T-helper 1 cell treated with Interleukin-12 subunit alpha and Interleukin-12 subunit beta and Interleukin-4 antibody, amounts not matched to agents 30 ng/mL and 1 ng/mL, for 36 hours (primary cell): ENCODE data around the gene C1R. TPM values are rescaled to one million over a fixed set of nuclear protein-coding genes. Genes with fewer than 3 reads are reported as not detected.

Experiments used
- intact Hi-C: fragments of 100-400 bp; cut with micrococcal nuclease; formaldehyde crosslinking; loops from one replicate; pipeline ENCODE4 v1.15.1; 2024
- total RNA-seq: library from RNA; stranded (reverse); gene quantifications from 2 replicates; pipeline ENCODE4 v1.2.3, GENCODE V29; 2022

The C1R gene
- total RNA-seq, 1 donor from 2014 or later = 3.3 TPM

DNA sequence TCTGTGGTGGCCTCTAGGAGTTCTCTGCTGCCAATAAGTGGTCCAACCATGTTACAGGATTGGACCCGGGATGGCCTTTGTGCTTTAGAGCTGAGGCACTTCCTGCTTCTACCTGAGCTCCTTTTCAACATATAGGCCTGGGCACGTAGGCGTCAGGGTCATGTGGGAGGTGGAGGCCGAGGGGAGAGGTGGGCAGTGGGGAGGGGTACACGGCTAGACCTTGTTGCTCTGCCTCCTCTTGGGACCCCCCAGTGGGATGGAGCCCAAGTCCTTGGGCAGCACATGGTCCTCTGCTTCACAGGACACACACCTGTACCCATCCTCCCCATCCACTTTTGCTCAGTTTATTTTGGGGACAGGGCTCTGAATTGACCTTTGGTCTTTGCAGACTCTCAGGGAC, 29.1 kb upstream of the C1R start:
- intact Hi-C loops = no loop called here

DNA sequence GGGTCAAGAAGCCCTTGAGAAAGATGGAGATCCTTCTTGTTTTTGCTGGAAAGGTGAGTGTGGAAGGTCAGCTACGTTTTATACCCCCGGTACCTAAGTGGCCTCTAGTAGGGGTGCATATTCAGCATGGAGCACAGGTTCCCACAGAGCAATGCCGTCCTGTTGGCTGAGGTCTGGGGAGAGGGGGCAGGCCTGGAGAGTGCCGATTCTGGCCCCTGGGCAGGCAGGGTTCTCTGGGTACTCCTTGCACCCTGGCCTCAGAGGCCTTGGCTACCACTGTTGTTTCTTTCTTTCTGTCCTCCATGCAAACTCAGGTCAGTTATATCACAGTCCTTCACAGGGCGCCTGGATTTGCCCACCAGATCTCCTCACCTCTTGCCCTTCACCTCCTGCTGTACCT, 27.9 kb upstream of the C1R start:
- intact Hi-C loops = no loop called here

DNA sequence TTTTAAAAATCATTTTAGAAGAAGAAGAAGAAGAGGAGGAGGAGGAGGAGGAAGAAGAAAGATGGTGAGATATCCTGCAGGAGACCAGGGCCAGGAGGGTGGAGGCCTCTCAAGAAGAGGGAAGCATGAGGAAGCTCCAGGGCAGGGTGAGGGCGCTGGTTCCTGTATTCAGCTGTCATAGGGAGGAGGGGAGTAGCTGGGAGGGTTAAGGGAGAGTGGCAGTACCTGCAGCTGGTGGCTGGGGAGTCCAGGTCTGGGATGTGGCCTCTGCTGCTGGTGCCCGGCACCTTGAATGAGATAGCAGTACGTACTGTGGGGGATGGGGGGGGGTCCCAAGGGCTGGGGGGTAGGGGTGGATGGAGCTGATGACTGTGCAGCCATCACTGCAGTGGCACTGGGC, 26.6 kb upstream of the C1R start:
- intact Hi-C loops = no loop called here

DNA sequence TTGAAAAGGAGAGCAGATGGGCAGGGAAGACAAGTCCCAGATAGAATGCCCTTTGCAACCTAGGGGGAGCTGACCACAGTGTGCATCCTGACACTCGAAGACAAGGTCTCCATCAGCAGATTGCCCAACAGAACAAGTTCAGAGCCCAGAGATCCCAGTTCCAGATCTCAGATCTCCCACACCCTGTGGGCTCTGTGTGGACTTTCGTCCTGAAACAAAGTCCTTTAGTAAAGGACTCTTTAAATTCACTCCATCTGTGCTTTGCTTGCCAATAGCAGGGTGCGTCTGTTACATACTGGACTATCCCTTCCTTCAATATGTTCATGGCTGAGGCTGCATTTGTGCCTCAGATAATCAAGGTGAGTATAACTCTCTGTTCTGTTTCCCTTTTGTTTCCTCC, 25.4 kb upstream of the C1R start:
- intact Hi-C loops = no loop called here

DNA sequence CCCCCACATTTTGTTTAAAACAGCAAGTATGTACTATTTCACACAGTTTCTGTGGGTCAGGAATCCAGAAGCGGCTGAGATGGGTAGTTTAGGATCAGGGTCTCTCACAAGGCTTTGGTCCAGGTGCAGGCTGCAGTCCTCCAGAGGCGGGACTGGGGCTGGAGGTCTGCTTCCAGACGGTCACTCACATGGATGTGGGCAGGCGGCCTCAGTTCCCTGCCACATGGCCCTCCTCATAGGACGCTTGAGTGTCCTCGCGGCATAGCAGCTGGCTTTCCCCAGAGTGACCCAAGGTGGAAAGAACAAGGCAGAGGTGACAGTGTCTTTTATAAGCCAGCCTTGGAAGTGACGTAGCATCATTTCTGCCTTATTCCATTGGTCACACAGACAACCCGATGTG, 24.7 kb upstream of the C1R start:
- intact Hi-C loops = no loop called here

DNA sequence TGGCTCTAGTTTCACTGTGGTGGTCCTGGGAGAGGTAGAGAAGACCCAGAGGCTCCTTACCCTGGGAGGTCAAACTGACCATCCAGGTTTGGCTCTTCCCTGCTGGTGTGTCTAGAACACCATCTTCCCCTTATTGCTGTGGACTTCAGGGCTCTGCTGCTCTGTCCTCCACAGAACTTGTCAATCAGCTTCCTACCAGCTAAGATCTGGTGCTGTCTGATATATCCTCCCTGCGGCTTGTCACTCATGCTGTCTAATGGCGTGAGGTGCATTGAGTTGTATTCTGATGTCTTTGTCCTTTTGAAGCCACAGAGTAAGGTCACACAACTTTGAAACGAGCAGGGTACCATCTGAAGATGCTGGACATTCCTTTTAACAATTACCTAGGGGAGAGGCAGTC, 24.0 kb upstream of the C1R start:
- intact Hi-C loops = no loop called here

DNA sequence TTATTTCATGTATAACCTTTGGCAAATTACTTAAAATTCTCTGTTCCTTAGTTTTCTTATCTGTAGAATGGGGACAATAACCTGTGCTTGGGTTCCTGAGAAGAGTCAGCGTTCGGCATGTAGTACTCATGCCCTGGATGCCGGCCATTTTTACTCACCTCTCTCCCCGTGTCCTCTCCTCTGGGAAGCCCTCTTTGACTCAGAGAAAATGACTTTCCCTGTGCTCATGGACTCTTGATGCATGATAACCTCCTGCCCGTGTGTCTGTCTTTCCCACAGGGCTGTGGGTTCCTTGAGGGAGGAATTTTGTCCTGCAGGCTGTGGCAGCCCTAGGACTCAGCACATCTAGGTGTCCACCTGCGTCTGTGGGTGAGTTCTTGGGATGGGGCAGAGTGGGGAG, 22.6 kb upstream of the C1R start:
- intact Hi-C loops = no loop called here

DNA sequence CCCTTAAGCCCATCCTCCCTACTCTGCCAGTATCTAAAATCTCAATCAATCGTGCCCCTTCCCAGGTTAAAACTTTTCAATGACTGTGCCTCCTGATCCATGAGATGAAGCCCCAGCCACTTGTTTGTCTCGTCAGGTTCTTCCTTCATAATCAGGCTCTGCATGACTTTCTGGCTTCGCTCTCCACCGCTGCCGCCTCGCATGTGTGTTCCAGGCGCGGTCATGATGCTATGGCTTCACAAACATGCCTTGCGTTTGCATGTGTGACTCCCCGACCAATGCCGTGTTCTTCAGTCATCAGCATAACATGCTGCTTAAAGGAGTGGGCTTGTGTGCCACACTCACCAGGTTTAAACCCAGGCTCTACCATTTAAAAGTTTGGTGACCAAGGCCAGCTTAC, 21.8 kb upstream of the C1R start:
- intact Hi-C loops = no loop called here

DNA sequence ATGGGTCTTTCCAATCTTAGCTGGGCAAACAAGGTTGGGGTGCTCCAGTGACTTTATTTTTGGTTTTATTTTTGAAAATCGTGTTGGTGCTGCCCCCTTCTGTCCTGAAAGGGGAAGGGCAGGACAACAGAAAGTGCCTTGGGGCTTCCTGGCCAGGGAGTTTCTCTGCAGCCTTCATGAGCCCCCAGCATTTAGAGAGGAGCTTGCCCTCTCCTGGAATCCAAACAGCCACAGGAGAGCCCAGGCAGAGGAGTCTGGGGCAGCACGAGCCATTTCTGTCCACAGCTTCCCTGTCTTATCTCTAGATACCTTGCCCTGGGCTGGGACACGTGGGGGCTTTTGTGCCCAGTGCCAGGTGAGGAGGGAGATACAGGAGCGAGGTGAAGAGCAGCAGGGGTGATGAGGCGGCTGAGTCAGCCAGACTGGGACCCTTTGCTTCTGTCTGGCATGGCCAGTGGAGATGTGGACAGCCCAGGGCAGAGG, 21.2 kb upstream of the C1R start:
- intact Hi-C loops = loop anchor here (1.0 kb wide), 8 partner anchors 17 to 261 kb away; partner anchors contain the start of genes C12orf57, CLSTN3, EMG1 and LPCAT3

DNA sequence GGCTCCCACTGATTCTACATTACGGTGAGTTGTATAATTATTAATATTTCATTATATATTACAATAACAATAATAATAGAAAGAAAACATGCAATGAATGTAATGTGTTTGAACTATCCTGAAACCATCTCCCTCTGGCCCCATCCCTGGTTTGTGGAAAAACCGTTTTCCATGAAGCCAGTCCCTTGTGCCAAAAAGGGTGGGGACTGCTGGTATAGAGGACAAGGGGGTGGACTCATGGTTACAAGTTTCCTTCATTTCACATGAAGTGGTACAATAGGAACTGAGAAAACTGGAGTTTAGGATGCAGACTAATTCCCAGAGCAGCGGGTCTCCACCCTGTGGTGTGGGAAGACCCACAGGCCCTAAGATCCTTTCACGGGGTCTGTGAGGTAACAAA, 19.8 kb upstream of the C1R start:
- intact Hi-C loops = no loop called here

DNA sequence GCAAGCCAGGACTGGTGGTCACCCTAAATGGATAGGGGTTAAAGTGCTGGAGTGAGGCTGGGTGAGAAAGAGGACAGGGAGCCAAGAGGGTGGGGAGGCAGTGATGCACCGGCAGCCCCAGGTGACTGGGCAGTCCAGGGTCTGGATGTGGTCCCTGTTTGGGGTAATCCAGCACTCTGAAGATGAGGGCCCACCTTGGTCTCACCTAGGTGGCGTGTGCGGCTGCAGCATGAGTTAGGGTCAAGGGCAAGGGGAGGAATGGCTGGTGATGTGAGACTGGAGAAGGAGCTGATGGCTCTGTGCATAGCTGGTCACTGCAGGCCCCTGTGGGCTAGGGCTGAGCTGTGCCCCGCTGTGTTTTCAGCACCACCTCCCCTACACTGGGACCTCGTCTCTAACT, 18.4 kb upstream of the C1R start:
- intact Hi-C loops = no loop called here

DNA sequence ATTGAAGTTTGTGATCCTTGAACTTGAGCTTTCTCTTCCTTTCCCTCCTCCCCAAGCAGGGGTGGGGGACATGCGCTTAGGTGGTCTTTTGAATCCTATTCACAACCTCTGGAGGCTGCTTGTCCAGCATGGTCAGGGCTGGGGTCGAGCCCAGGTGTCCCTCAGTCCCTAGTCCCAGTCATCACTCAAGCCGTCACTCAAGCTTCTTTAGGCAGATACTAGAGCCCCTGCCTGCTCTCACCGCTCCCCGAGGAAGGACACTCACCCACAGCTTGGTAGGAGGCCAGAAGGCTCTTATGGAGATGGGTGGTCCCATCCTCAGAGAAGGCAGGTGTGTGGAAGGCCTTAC, 17.3 kb upstream of the C1R start:
- intact Hi-C loops = loop anchor here (1.0 to 5.0 kb wide), 6 partner anchors 17 to 502 kb away; partner anchors contain the start of genes C12orf57, C1R, CHD4 and CLSTN3

DNA sequence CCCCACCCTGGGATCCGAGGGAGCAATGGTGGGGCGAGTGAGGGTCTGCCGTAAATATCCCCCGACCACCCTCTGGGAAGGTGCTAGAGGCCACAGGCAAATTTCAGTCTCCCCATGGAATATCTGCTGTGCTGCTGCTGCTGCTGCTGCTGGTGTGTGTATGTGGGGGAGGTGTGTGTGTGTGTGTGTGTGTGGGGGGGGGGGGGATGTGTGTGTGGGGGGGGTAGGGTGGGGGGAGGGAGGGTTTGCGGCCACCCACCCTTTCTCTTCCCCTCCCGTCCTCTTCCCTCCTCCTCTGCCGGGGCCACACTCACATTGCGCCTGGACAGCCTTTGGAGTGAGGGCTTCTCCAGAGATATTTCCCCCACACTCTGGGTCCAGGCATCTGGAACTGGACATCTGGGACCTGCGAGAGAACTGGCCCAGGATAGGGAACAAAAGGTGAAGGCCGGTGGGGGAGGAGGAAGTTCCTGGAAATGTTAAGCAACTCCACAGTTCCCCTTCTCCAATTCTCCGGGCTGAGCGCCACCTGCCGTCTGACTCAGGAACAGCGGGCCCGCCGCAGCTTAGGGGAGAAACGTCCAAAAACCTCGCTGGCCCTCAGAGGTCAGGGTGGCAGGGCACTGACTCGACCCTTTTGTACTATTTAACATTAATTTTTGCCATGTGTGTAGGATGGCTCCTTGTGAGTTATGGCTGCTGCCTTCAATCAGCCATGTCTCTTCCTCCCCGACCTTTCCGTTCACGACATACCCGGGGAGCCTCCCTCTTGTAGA, 16.7 kb upstream of the C1R start, which contains the start of gene C1RL:
TSS of gene C1RL (minus strand) at position 419 of the 776 bp plus-strand sequence. CDS start at position 385, 34 bp downstream.
- intact Hi-C loops = loop anchor here (1.0 to 5.0 kb wide), 10 partner anchors 17 to 502 kb away; partner anchors contain the start of genes C12orf57, C1R, CHD4 and CLSTN3

DNA sequence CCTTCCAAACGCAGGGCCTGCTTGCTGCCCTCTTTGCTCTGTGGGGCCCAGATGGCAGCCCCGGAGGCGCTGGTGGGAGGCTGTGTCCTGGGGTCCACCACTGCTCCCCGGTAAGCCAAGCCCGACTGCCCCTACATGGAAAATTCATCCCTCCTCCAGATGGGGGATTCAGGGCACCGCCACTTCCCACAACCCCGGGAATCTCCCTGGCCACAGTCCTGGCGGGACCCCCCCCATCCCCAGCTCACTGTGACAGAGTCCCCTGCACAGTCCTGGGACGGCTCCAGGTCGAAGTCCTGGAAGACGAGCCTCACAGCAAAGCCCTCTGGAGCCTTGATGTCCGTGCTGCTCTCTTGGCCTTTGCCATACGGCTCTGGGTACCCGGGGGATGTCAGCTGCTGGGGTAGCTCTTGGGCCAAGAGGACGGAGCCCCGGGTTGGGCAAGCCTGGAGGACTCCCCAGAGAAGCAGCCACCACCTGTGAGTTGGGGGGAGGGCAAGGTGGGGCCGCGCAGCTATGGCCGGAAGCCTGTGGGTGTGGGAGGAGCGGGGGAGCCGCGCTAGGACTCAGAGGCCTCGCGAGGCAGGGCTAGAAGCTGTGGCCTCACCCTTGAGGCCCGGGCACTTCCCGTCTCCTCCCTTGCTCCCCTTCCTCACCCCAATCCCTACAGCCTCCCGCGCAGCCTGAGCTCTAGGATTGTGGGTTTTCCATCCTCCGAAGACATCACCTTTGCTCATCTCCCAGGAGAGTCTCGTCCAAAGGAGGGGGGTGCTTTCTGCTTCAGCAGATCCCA, 16.0 kb upstream of the C1R start:
- intact Hi-C loops = loop anchor here (1.0 to 5.0 kb wide), 5 partner anchors 80 to 501 kb away; partner anchors contain the start of genes CHD4, EMG1 and PHB2

DNA sequence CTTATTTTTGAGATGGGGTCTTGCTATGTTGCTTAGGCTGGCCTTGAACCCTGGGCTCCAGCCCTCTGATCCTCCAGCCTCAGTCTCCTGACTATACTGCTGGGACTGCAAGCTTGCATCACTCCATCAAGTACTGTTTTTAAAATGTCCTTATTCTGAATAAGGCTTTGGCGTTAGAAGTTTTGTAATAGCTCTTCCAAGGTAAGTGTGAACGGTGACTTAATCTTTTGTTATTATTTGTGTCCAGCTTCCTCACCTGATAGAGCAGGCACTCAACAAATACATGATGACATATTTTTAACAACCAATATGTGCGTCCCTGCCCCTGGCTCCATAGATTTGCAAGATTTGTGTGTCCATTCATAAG, 15.4 kb upstream of the C1R start:
- intact Hi-C loops = loop anchor here (1.0 to 5.0 kb wide), 5 partner anchors 81 to 500 kb away; partner anchors contain the start of genes CHD4, EMG1 and PHB2

DNA sequence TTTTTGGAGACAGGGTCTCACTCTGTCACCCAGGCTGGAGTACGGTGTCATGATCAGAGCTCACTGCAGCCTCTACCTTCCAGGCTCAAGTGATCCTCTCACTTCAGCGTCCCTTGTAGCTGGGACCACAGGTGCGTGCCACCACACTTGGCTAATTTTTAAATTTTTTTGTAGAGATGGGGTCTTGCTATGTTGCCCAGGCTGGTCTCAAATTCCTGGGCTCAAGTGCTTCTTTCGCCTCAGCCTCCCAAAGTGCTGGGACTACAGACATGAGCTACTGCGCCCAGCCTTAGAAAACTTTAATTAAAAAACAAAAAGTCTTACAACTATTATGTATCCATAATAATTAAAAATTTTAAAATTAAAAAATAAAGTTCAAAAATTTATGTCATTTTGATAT, 14.9 kb upstream of the C1R start:
- intact Hi-C loops = loop anchor here (5.0 kb wide), 1 partner anchor 500 kb away; the partner anchor contains the start of gene CHD4

DNA sequence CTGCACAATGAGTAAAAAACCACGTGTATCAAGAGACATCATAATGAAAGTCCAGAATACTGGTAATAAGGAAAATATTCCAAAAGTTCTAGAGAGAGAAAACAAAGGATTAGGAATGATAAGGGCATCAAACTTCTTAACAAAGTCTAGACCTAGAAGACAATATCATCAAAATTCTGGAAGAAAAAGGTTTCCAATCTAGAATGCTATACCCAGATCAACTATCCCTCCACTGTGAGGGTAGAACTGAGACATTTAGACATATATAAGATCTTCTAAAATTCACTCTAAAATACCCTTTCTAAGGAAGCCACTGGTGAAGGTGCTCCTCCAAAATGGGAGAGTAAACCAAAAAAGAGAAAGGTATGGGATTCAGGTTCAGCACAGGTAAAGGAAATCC, 13.8 kb upstream of the C1R start:
- intact Hi-C loops = loop anchor here (5.0 kb wide), 1 partner anchor 499 kb away; the partner anchor contains the start of gene CHD4

DNA sequence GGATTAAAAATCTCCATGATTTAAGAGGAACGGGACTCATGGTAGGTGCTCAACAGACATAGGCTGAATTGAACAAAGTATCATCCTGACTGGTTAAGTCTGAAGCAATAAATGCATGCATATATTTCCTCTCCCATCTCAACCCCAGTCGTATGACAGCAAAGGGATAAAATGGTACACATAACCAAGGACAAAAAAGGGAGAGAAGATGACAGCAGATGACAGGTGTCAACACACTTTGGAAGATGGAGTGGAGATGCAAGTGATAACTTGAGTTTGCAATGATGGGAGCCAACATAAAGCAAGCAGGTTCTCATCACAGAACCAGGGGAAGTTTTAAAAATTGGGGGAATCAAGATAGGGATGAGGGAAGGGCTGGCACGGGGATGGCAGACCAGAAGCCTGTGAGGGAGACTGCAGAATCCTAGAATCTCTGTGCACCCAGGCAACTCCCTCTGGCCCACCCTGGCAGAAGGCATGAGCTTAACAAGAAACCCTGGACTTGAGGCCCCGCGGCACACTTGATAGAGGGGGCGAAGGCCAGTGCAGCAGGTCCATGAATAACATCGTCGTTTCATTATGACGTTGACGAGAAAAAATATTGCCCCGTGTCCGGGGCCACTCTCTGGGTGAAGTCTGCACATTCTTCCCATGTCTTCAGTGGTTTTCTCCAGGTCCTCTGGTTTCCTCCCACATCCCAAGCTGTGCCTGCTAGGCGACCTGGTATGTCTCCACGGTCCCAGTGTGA, 11.8 kb upstream of the C1R start:
- intact Hi-C loops = no loop called here

DNA sequence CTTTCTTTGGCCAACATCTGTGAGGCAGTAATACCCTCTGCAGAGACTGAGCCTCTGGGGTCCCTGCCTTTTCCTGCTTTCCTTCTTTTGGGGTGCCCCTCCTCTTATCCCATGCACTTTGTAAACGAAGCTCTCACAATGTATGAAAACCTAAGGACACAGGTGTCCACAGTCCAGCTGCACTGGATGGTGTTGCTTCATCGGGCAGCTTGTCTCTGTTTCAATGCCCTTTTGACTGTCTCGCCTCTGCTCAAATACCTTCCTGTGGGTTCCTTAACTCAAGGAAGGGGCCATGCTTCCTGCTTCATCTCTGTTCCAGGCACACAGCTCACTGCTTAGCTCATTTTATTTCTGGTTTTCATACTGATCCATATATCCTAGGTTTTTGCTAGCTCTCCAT, 10.3 kb upstream of the C1R start:
- intact Hi-C loops = no loop called here

DNA sequence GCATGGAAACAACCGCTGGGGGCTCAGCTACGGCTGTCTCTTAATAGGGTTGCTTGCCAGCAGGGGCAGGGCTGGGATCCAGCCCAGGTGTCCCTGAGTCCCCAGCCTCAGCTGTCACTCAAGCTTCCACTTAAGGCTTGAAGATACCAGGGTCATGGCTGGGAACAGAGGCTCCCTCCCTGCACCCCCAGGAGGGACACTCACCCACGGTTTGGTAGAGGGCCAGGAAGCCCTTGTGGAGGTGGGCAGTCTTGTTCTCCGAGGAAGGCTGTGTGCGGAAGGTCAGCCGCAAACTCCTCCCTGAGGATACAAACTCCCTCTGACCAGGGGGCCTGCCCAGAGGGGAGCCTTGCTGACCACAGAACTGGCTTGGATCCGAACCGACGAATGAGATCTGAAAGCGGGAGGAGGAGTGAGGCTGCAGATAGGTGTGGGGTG, 9.5 kb upstream of the C1R start:
- intact Hi-C loops = no loop called here

DNA sequence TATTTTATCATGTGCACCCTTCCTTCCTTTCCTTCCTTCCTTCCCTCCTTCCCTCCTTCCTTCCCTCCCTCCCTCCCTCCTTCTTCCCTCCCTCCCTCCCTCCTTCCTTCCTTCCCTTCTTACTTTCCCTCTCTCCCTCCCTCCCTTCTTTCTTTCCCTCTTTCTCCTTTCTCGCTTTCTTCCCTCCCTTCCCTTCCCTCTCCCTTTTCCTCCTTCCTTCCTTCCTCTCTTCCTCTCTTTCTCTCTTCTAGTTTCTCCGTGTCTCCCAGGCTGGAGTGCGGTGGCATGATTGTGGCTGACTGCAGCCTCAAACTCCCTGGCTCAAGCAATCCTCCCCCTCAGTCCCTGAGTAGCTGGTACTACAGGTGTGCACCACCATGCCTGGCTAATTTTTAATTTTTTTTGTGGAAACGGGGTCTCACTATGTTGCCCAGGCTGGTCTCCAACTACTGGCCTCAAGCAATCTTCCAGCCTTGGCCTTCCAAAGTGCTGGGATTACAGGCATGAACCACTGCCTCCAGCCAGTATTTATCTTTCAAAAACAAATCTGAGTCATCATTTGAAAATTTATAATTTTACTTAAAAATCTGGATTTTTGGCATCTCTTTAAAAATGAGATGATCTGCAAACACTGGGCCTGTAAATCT, 8.9 kb upstream of the C1R start:
- intact Hi-C loops = no loop called here
